GM12878 (cell line): ENCODE data around the gene S100A11. TPM values are rescaled to one million over a fixed set of nuclear protein-coding genes. Genes with fewer than 3 reads are reported as not detected.

Experiments used
- BHLHE40 ChIP-seq, 2 experiments: fragments of 450-650 bp in 1 of 2; IDR thresholded peaks; 2 replicates each; pipeline ENCODE4 v1.6.1; 2011 to 2017; ENCODE audit warnings: low read depth in 2 of 2, borderline replicate concordance in 1 of 2, improper control_type of control experiment in 1 of 2, low read length in 1 of 2, mild to moderate bottlenecking in 1 of 2
- CREM ChIP-seq: IDR thresholded peaks from 2 replicates; pipeline ENCODE4 v1.6.1; 2014; ENCODE audit warnings: antibody characterized with exemption, low read depth
- EP300 ChIP-seq, 2 experiments: fragments of 150-350 bp in 1 of 2; IDR thresholded peaks; 2 replicates each; pipeline ENCODE4 v1.6.1; 2011 to 2012; ENCODE audit warnings: low read depth in 2 of 2, low read length in 2 of 2, borderline replicate concordance in 1 of 2, improper control_type of control experiment in 1 of 2, inconsistent platforms in 1 of 2; ENCODE audit not compliant: control insufficient read depth in 1 of 2
- GABPA ChIP-seq: IDR thresholded peaks from 2 replicates; pipeline ENCODE4 v1.6.1; 2014; ENCODE audit warnings: antibody characterized with exemption, low read depth, mild to moderate bottlenecking, inconsistent platforms
- HDGF ChIP-seq: fragments of 450-650 bp; IDR thresholded peaks from 2 replicates; pipeline ENCODE4 v1.6.1; 2016; ENCODE audit warnings: antibody characterized with exemption
- IKZF1 ChIP-seq: fragments of 450-650 bp; conservative IDR thresholded peaks from 2 replicates; pipeline ENCODE4 v1.6.1; 2017; ENCODE audit warnings: antibody characterized with exemption, mild to moderate bottlenecking
- IKZF2 ChIP-seq, 2 experiments: fragments of 450-650 bp; IDR thresholded peaks; 2 replicates each; pipeline ENCODE4 v1.6.1; 2017; ENCODE audit warnings: mild to moderate bottlenecking in 2 of 2, moderate library complexity in 2 of 2
- IRF4 ChIP-seq: IDR thresholded peaks from 2 replicates; pipeline ENCODE4 v1.6.1; 2011; ENCODE audit warnings: low read depth, low read length
- IRF5 ChIP-seq: fragments of 450-650 bp; IDR thresholded peaks from 2 replicates; pipeline ENCODE4 v1.6.1; 2017; ENCODE audit warnings: borderline replicate concordance
- JUND ChIP-seq: IDR thresholded peaks from 2 replicates; pipeline ENCODE4 v1.6.1; 2012; ENCODE audit warnings: low read depth, mild to moderate bottlenecking, low read length, improper control_type of control experiment, moderate library complexity
- MEF2B ChIP-seq: fragments of 450-650 bp; IDR thresholded peaks from 2 replicates; pipeline ENCODE4 v1.6.1; 2018; ENCODE audit warnings: mild to moderate bottlenecking, moderate library complexity; ENCODE audit not compliant: partially characterized antibody, poor library complexity, severe bottlenecking
- NFXL1 ChIP-seq: fragments of 450-650 bp; IDR thresholded peaks from 2 replicates; pipeline ENCODE4 v1.6.1; 2017; ENCODE audit warnings: antibody characterized with exemption, mild to moderate bottlenecking, borderline replicate concordance
- PBX3 ChIP-seq: IDR thresholded peaks from 2 replicates; pipeline ENCODE4 v1.6.1; 2011; ENCODE audit warnings: mild to moderate bottlenecking, low read depth, low read length, moderate library complexity; ENCODE audit not compliant: insufficient replicate concordance
- PML ChIP-seq: IDR thresholded peaks from 2 replicates; pipeline ENCODE4 v1.6.1; 2012; ENCODE audit warnings: low read length, inconsistent platforms
- SKIL ChIP-seq: fragments of 450-650 bp; IDR thresholded peaks from 2 replicates; pipeline ENCODE4 v1.6.1; 2017; ENCODE audit warnings: mild to moderate bottlenecking, low read depth, inconsistent platforms; ENCODE audit not compliant: poor library complexity, severe bottlenecking
- SMAD5 ChIP-seq: IDR thresholded peaks from 2 replicates; pipeline ENCODE4 v1.6.1; 2016; ENCODE audit warnings: antibody characterized with exemption, low read depth
- STAT3 ChIP-seq: IDR thresholded peaks from 2 replicates; pipeline ENCODE4 v1.6.1; 2011; ENCODE audit warnings: low read depth, low read length, improper control_type of control experiment
- polyA plus RNA-seq, 11 experiments: library from polyadenylated mRNA; depleted of rRNA in 4 of 11; unstranded in 6 of 11; stranded (reverse) in 5 of 11; fragments of >200 nt; fragmentation: Nextera tagmentation in 4 of 11; fragmentation: Illumina TruSeq in 1 of 11; extraction: Ambion mirVana in 4 of 11; extraction: Trizol in 1 of 11; gene quantifications; 1 replicate in 1 of 11; 2 replicates in 10 of 11; pipeline versions ENCODE4 v1.2.1 to v1.2.3, GENCODE V29; 2011 to 2016; ENCODE audit warnings: inconsistent platforms in 2 of 11, missing spikeins in 2 of 11, low read depth in 1 of 11
- total RNA-seq, 4 experiments: library from RNA; depleted of rRNA in 3 of 4; stranded (reverse); fragments of >200 nt in 3 of 4; fragmentation: Illumina TruSeq in 1 of 4; extraction: Trizol in 1 of 4; gene quantifications; 2 replicates each; pipeline versions ENCODE4 v1.2.1 to v1.2.3, GENCODE V29; 2013 to 2021

Gene S100A11
- total and polyA plus RNA-seq, 10 of the 15 experiments (the other 5 are each of a cell fraction or from before 2014, with no cell fraction given) = 9.0 to 134 (median 62.7) TPM

GRCh38 chr1:152047730-152048415 is 11.1 kb upstream of the S100A11 start (continued):
- TF ChIP-seq SKIL = no peak
- no peak for TF ChIP-seq IRF5
- TF ChIP-seq NFXL1 = no peak
- no peak for TF ChIP-seq STAT3
- peak; percentile 58 for TF ChIP-seq IKZF1
- TF ChIP-seq GABPA = peak; percentile 73
- 0 out of 2 replicates have a peak, but pooled peaks have one; percentile 34 for TF ChIP-seq PML
- TF ChIP-seq JUND = peak; percentile 44; the same call in 1 of the 2 replicates
- peak in 1 of 2 experiments; percentile 36; a peak in 3 of 4 replicates for TF ChIP-seq IKZF2 (IDR thresholded peaks at IDR 0.05)
- TF ChIP-seq CREM = peak; percentile 65; the same call in 1 of the 2 replicates
- peak; percentile 32 to 47; a peak in 2 of 4 replicates for TF ChIP-seq BHLHE40 (IDR thresholded peaks at IDR 0.05; ENCODE audit: borderline replicate concordance in 1 of 2, low read depth in 2 of 2, low read length in 1 of 2)
- TF ChIP-seq IRF4 = 0 out of 2 replicates have a peak, but pooled peaks have one; percentile 49
- no peak for TF ChIP-seq MEF2B
- TF ChIP-seq HDGF = peak; percentile 63; the same call in 1 of the 2 replicates
- TF ChIP-seq SMAD5 = 0 out of 2 replicates have a peak, but pooled peaks have one; percentile 48
- TF ChIP-seq EP300 (IDR thresholded peaks at IDR 0.05; ENCODE audit: borderline replicate concordance in 1 of 2, control insufficient read depth in 1 of 2, low read depth in 2 of 2, low read length in 2 of 2) = no peak
- peak; percentile 88 for TF ChIP-seq PBX3
